Measurements from ENCODE around the gene LRRC4C.

- no peak for TF ChIP-seq POLR2A (IDR thresholded peaks at IDR 0.05; ENCODE audit: low read length)
- no peak for TF ChIP-seq GATA1 (IDR thresholded peaks at IDR 0.05; ENCODE audit: low read depth, low read length)
Measured at GRCh38 chr11:40240284-40240683, 1219.2 kb downstream of the LRRC4C start.
